Vagina (tissue), 2 donors: Measurements from ENCODE around the gene ADAM15. TPM values are rescaled to one million over a fixed set of nuclear protein-coding genes. Genes with fewer than 3 reads are reported as not detected.

Experiments used
- DNase-seq, 2 donors: peaks; one replicate each; pipeline ENCODE4 v3.0.0-alpha.2; 2017; ENCODE audit errors: extremely low spot score in 2 of 2
- H3K27ac ChIP-seq: fragments of 200-600 bp; sonication (generic); one replicate; pipeline ENCODE4 v1.5.1; 2019
- H3K27me3 ChIP-seq: fragments of 200-600 bp; sonication (generic); one replicate; pipeline ENCODE4 v1.5.1; 2019
- H3K36me3 ChIP-seq, 2 donors: fragments of 200-600 bp; sonication (generic); one replicate each; pipeline ENCODE4 v1.5.1; 2017 to 2019
- H3K4me1 ChIP-seq: fragments of 200-600 bp; sonication (generic); one replicate; pipeline ENCODE4 v1.5.1; 2019
- H3K4me3 ChIP-seq, 2 donors: fragments of 200-600 bp; sonication (generic); 1 replicate in 1 of 2; 2 replicates in 1 of 2; pipeline ENCODE4 v1.5.1; 2016 to 2019
- H3K9me3 ChIP-seq: fragments of 200-600 bp; sonication (generic); one replicate; pipeline ENCODE4 v1.5.1; 2019
- POLR2A ChIP-seq, 2 donors: fragments of 450-650 bp; IDR thresholded peaks; one replicate each; pipeline ENCODE4 v1.6.1; 2017; ENCODE audit warnings: antibody characterized with exemption in 2 of 2, mild to moderate bottlenecking in 2 of 2, moderate library complexity in 2 of 2
- POLR2AphosphoS5 ChIP-seq, 2 donors: sonication (generic); formaldehyde crosslinking; IDR thresholded peaks; one replicate each; pipeline ENCODE4 v1.9.0; 2017; ENCODE audit warnings: antibody characterized with exemption in 2 of 2, mild to moderate bottlenecking in 2 of 2, low read depth in 1 of 2; ENCODE audit not compliant: insufficient read depth in 1 of 2
- intact Hi-C: fragments of 100-400 bp; cut with DNase I; formaldehyde crosslinking; loops from one replicate; pipeline ENCODE4 v1.15.1; 2023
- total RNA-seq: library from RNA; depleted of rRNA; stranded (reverse); fragments of >200 nt; gene quantifications from one replicate; pipeline ENCODE4 v1.2.3, GENCODE V29; 2016
- TF ChIP-seq, protein P1 (sequence below), 3 experiments: fragments of 450-650 bp in 2 of 3; fragments of 200-600 bp in 1 of 3; sonication (generic) in 1 of 3; IDR thresholded peaks; one replicate each; pipeline ENCODE4 v1.5.1; 2017 to 2019; ENCODE audit warnings: antibody characterized with exemption in 3 of 3, mild to moderate bottlenecking in 2 of 3, moderate library complexity in 2 of 3

The ADAM15 gene
- total RNA-seq, 1 donor from 2014 or later: 193 TPM

DNA sequence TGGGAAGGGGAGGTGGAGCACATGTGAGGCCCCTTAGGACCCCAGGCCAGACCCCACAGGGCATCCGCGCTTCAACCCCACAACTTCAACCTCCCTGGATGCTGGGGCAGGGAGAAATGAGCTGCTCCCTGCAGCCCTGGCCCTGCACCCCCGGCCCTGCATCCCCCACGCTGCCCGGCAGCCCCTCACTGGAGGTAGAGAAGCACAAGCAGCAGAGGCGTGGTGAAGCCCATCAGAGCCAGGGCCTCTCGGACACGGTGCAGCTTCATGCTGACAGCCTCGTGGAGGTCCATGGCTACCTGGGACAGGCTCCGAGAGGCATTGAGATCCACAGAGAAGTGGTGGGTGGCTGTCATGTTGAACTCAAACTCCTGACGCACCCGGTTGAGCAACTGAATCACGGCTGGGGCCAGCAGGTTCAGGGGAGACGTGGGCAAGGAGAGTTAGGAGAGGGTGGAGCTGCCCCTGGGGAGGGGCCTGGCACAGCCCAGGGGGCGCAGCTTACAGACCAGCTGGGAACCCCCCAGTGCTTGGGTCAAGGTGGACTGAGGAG is 20.8 kb upstream of the ADAM15 start:
- no peak overlapping the region for H3K27ac ChIP-seq
- H3K4me3 ChIP-seq: no peak overlapping the region
- H3K27me3 ChIP-seq: no peaks in the 10 kb centered on the region
- H3K9me3 ChIP-seq: no peaks in the 10 kb centered on the region
- TF ChIP-seq POLR2A (IDR thresholded peaks at IDR 0.05) (no peak), POLR2AphosphoS5 (IDR thresholded peaks at IDR 0.05; ENCODE audit: insufficient read depth in 1 of 2, low read depth in 1 of 2) (no peak)
- TF ChIP-seq, protein P1, sequence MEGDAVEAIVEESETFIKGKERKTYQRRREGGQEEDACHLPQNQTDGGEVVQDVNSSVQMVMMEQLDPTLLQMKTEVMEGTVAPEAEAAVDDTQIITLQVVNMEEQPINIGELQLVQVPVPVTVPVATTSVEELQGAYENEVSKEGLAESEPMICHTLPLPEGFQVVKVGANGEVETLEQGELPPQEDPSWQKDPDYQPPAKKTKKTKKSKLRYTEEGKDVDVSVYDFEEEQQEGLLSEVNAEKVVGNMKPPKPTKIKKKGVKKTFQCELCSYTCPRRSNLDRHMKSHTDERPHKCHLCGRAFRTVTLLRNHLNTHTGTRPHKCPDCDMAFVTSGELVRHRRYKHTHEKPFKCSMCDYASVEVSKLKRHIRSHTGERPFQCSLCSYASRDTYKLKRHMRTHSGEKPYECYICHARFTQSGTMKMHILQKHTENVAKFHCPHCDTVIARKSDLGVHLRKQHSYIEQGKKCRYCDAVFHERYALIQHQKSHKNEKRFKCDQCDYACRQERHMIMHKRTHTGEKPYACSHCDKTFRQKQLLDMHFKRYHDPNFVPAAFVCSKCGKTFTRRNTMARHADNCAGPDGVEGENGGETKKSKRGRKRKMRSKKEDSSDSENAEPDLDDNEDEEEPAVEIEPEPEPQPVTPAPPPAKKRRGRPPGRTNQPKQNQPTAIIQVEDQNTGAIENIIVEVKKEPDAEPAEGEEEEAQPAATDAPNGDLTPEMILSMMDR (IDR thresholded peaks at IDR 0.05): no peak
- H3K4me1 ChIP-seq: peaks cover 11% of the 10 kb centered on the region
- no peak for DNase-seq
- intact Hi-C loops: no loop called here
- no peaks in the 10 kb centered on the region for H3K36me3 ChIP-seq

DNA sequence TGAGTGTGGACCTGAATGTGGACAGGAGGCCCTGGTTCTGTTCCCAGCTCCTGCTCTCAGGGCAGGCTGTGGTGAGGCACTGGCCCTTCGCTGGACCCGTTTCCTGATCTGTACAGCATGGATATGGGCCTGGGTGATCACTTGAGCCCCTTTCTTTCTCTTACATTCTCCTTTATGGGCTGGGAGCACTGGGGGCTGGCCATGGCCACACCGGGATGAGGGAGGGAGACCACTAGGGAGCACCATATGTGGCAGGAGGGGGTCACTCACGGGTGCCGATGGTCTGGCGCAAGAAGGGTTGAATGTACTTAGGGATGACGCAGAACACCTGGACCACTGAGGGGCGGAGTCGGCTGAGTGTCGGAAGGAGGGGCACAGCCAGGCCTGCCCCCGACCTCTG is 20.2 kb upstream of the ADAM15 start:
- no peaks in the 10 kb centered on the region for H3K27me3 ChIP-seq
- H3K9me3 ChIP-seq: no peaks in the 10 kb centered on the region
- no peak overlapping the region for H3K27ac ChIP-seq
- TF ChIP-seq, protein P1 (IDR thresholded peaks at IDR 0.05): no peak
- TF ChIP-seq POLR2AphosphoS5 (IDR thresholded peaks at IDR 0.05; ENCODE audit: insufficient read depth in 1 of 2, low read depth in 1 of 2): no peak
- TF ChIP-seq POLR2A (IDR thresholded peaks at IDR 0.05): no peak
- no peak overlapping the region for H3K4me3 ChIP-seq
- intact Hi-C loops: no loop called here
- no peaks in the 10 kb centered on the region for H3K36me3 ChIP-seq
- H3K4me1 ChIP-seq: peaks cover 11% of the 10 kb centered on the region
- DNase-seq: no peak

DNA sequence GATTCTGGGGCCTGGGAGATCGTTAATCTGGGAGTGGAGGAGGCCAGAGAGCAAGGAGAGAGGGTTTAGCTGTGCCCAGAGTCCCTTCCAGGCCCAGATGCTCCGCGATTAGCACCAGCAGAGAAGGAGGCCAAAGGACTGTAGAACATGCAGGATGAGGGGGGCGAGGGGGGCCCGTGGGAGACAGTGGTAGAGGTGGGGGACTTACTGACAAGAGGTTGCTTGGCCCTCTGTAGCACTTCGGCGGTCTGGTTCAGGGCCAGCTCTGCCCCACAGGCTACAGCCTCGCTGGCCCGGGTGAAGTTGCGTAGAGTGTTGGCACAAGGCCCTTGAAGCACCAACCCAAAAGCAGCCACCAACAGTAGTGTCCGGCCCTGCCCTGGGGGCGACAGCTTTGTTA is 18.2 kb upstream of the ADAM15 start:
- H3K4me1 ChIP-seq: peaks cover 20% of the 10 kb centered on the region
- TF ChIP-seq, protein P1 (IDR thresholded peaks at IDR 0.05): no peak
- no peak for TF ChIP-seq POLR2A (IDR thresholded peaks at IDR 0.05)
- intact Hi-C loops: no loop called here
- no peak overlapping the region for H3K4me3 ChIP-seq
- H3K36me3 ChIP-seq: no peaks in the 10 kb centered on the region
- no peaks in the 10 kb centered on the region for H3K27me3 ChIP-seq
- DNase-seq: no peak
- H3K9me3 ChIP-seq: no peaks in the 10 kb centered on the region
- no peak overlapping the region for H3K27ac ChIP-seq

DNA sequence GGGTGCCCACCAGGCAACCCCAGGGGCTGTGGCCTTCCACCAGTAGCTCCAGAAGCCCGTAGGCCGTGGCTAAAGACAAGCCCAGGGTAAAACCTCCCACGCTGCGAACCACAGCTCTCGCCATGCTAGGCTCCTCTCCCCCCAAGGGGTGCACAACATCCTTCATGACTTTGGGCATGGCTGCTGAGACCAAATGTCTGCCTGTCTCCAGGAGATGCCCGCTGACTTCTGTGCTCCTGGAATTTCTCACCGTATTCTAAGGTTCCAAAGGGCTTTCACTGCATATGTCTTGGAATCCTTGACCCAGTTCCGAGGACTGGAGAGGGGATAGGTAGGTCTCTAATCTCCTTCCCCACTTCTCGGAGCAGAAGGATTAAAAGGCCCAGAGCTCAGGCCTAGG is 17.6 kb upstream of the ADAM15 start, which contains the start of the genes DCST1 and DCST2:
TSS of gene DCST1 (plus strand) at position 301 of the 400 bp plus-strand sequence. CDS start 213 bp downstream, outside the sequence.
TSS of gene DCST2 (minus strand) at position 258 of the 400 bp plus-strand sequence. CDS start at position 178, 80 bp downstream.
- Histone ChIP-seq H3K27ac (no peak within 1 kb of the TSS), H3K36me3 (no peaks in the 10 kb centered on the region), H3K4me3 (no peak within 1 kb of the TSS), H3K4me1 (peaks cover 20% of the 10 kb centered on the region), H3K27me3 (no peaks in the 10 kb centered on the region), H3K9me3 (no peaks in the 10 kb centered on the region)
- TF ChIP-seq, protein P1 (IDR thresholded peaks at IDR 0.05): no peak
- TF ChIP-seq POLR2A (IDR thresholded peaks at IDR 0.05): no peak
- intact Hi-C loops: no loop called here
- DNase-seq: no peak

- intact Hi-C loops: no loop called here
- H3K4me3 ChIP-seq: no peak overlapping the region
- H3K27me3 ChIP-seq: no peaks in the 10 kb centered on the region
- no peak for TF ChIP-seq POLR2AphosphoS5 (IDR thresholded peaks at IDR 0.05; ENCODE audit: insufficient read depth in 1 of 2, low read depth in 1 of 2)
- TF ChIP-seq, protein P1 (IDR thresholded peaks at IDR 0.05): no peak
- TF ChIP-seq POLR2A (IDR thresholded peaks at IDR 0.05): no peak
- H3K4me1 ChIP-seq: peaks cover 29% of the 10 kb centered on the region
- DNase-seq: no peak
- H3K36me3 ChIP-seq: no peaks in the 10 kb centered on the region
- no peaks in the 10 kb centered on the region for H3K9me3 ChIP-seq
- H3K27ac ChIP-seq: no peak overlapping the region
Measured at GRCh38 chr1:155034318-155035208, 16.6 kb upstream of the ADAM15 start.
